B cell (primary cell): ENCODE results near the gene NTN4. TPM values are rescaled to one million over a fixed set of nuclear protein-coding genes. Genes with fewer than 3 reads are reported as not detected.

ENCODE experiments used
- ATAC-seq: fragments of 200-7000 bp; cut with Tn5 transposase; one replicate; pipeline ENCODE4 v1.10.0; 2021; ENCODE audit warnings: low read depth, mild to moderate bottlenecking, moderate number of reproducible peaks, moderate library complexity
- CTCF ChIA-PET: fragments of 350-600 bp; sonication (Branson Sonifier 250); formaldehyde crosslinking; loops from one replicate; lab custom pipeline; 2021; ENCODE audit warnings: antibody characterized with exemption, inconsistent platforms; lab: Charles Lee
- POLR2A ChIA-PET: fragments of 350-600 bp; sonication (Branson Sonifier 250); formaldehyde crosslinking; loops from one replicate; lab custom pipeline; 2021; ENCODE audit warnings: antibody characterized with exemption; lab: Charles Lee
- DNase-seq: peaks from one replicate; pipeline ENCODE4 v3.0.0; 2013
- H2AFZ ChIP-seq: 2 replicates; pipeline ENCODE4 v1.6.1; 2012; ENCODE audit warnings: mild to moderate bottlenecking, low read depth, low read length; ENCODE audit not compliant: insufficient read depth, poor library complexity, severe bottlenecking
- H3K27ac ChIP-seq, 2 donors: 1 replicate in 1 of 2; 2 replicates in 1 of 2; pipeline ENCODE4 v1.5.1; 2012 to 2013; ENCODE audit warnings: low read length in 2 of 2, mild to moderate bottlenecking in 2 of 2, moderate library complexity in 1 of 2
- H3K27me3 ChIP-seq, 4 experiments: fragments of 200-600 bp in 1 of 4; sonication (generic) in 1 of 4; replicated peaks in 1 of 4; 1 replicate in 2 of 4; 2 replicates in 2 of 4; pipeline versions ENCODE4 v1.6.1 to v1.7.0; 2013 to 2016; ENCODE audit warnings: low read length in 3 of 4, mild to moderate bottlenecking in 2 of 4, mixed read lengths in 1 of 4, moderate library complexity in 1 of 4; ENCODE audit not compliant: insufficient read depth in 4 of 4, control insufficient read depth in 3 of 4; ENCODE audit errors: control extremely low read depth in 1 of 4
- H3K36me3 ChIP-seq, 2 experiments: replicated peaks in 1 of 2; 1 replicate in 1 of 2; 2 replicates in 1 of 2; pipeline versions ENCODE4 v1.6.1 to v1.7.1; 2013; ENCODE audit warnings: low read length in 1 of 2; ENCODE audit not compliant: insufficient read depth in 2 of 2, control insufficient read depth in 1 of 2; ENCODE audit errors: control extremely low read depth in 1 of 2, extremely low read depth in 1 of 2
- H3K4me1 ChIP-seq, 2 donors: fragments of 200-600 bp in 1 of 2; sonication (generic) in 1 of 2; 1 replicate in 1 of 2; 2 replicates in 1 of 2; pipeline versions ENCODE4 v1.5.1 to v1.6.1; 2013 to 2017; ENCODE audit warnings: low read length in 2 of 2; ENCODE audit not compliant: control insufficient read depth in 2 of 2, insufficient read depth in 2 of 2
- H3K4me2 ChIP-seq: replicated peaks from 2 replicates; pipeline ENCODE3; 2012; ENCODE audit warnings: mild to moderate bottlenecking, low read depth, low read length; ENCODE audit not compliant: poor library complexity, severe bottlenecking
- H3K4me3 ChIP-seq, 5 experiments: fragments of 200-600 bp in 1 of 5; sonication (generic) in 1 of 5; 1 replicate in 3 of 5; 2 replicates in 2 of 5; pipeline versions ENCODE4 v1.5.1 to v1.7.0; 2011 to 2016; ENCODE audit warnings: low read length in 4 of 5, mild to moderate bottlenecking in 4 of 5, low read depth in 2 of 5, control low read depth in 1 of 5, moderate library complexity in 1 of 5; ENCODE audit not compliant: insufficient read depth in 1 of 5; ENCODE audit errors: control extremely low read depth in 1 of 5, extremely low read depth in 1 of 5
- H3K79me2 ChIP-seq: fragments of 200-600 bp; sonication (generic); one replicate; pipeline ENCODE4 v1.6.0; 2016; ENCODE audit warnings: low read length; ENCODE audit not compliant: control insufficient read depth, insufficient read depth
- H3K9ac ChIP-seq: fragments of 200-600 bp; sonication (generic); 2 replicates; pipeline ENCODE4 v1.6.1; 2017; ENCODE audit warnings: mild to moderate bottlenecking, low read length, moderate library complexity
- H3K9me3 ChIP-seq, 3 donors: one replicate each; pipeline versions ENCODE4 v1.6.1 to v1.7.1; 2013; ENCODE audit warnings: low read length in 2 of 3; ENCODE audit not compliant: control insufficient read depth in 2 of 3, insufficient read depth in 1 of 3; ENCODE audit errors: control extremely low read depth in 1 of 3
- H4K20me1 ChIP-seq: 2 replicates; pipeline ENCODE4 v1.6.0; 2012; ENCODE audit warnings: mild to moderate bottlenecking, low read length; ENCODE audit not compliant: insufficient read depth, control insufficient read depth, poor library complexity, severe bottlenecking
- H3K27ac Mint-ChIP-seq: one replicate; pipeline ENCODE4 v1.8.0; 2021; ENCODE audit warnings: mixed read lengths
- H3K27me3 Mint-ChIP-seq: one replicate; pipeline ENCODE4 v1.8.0; 2021; ENCODE audit warnings: mixed read lengths
- H3K4me1 Mint-ChIP-seq: one replicate; pipeline ENCODE4 v1.8.0; 2021; ENCODE audit warnings: mixed read lengths
- H3K4me3 Mint-ChIP-seq: one replicate; pipeline ENCODE4 v1.8.0; 2021; ENCODE audit warnings: mixed read lengths
- H3K9me3 Mint-ChIP-seq: one replicate; pipeline ENCODE4 v1.8.0; 2022; ENCODE audit warnings: mixed read lengths; ENCODE audit not compliant: insufficient read depth
- CTCF ChIP-seq: fragments of 200-600 bp; IDR thresholded peaks from one replicate; pipeline ENCODE4 v1.8.0; 2022; ENCODE audit warnings: antibody characterized with exemption, mild to moderate bottlenecking
- EZH2 ChIP-seq: IDR thresholded peaks from 2 replicates; pipeline ENCODE4 v1.6.1; 2012; ENCODE audit warnings: borderline replicate concordance, low read depth, mild to moderate bottlenecking, moderate library complexity, low read length; ENCODE audit not compliant: insufficient read depth, poor library complexity, severe bottlenecking
- WGBS: methylation state at CpG from one replicate; pipeline ENCODE4 v1.1.5; 2013; ENCODE audit warnings: missing lambda C conversion rate; ENCODE audit not compliant: insufficient coverage; 5-methylcytosine and 5-hydroxymethylcytosine counted together
- intact Hi-C: fragments of 100-400 bp; cut with micrococcal nuclease; formaldehyde crosslinking; loops from one replicate; pipeline ENCODE4 v1.10.0; 2022
- polyA plus RNA-seq: library from polyadenylated mRNA; depleted of rRNA; stranded (reverse); fragments of >200 nt; gene quantifications from 2 replicates; pipeline ENCODE4 v1.2.3, GENCODE V29; 2012
- total RNA-seq, 2 donors: library from RNA; stranded (reverse); fragments of 120-200 nt in 1 of 2; gene quantifications; 1 replicate in 1 of 2; 2 replicates in 1 of 2; pipeline versions ENCODE4 v1.2.3 to v1.2.4, GENCODE V29; 2013 to 2022

The NTN4 gene
- total and polyA plus RNA-seq, 2 donors (not counting 1 experiment from before 2014, with no cell fraction given) = not detected

- H3K9ac ChIP-seq = no peak overlapping the region
- H3K9me3 Mint-ChIP-seq = no peaks in the 10 kb centered on the region
- ATAC-seq = no peak
Observed at GRCh38 chr12:95830335-95831089, 39.9 kb upstream of the NTN4 start.

More at GRCh38 chr12:95830335-95831089, 39.9 kb upstream of the NTN4 start:
- H3K79me2 ChIP-seq = no peaks in the 10 kb centered on the region
- no peaks in the 10 kb centered on the region for H3K36me3 ChIP-seq
- 86% methylated on average over 1 of the region's 2 CpGs for WGBS
- no peaks in the 10 kb centered on the region for H4K20me1 ChIP-seq
- H3K4me2 ChIP-seq = no peak overlapping the region
- peaks cover 0 to 5% (median 2%) of the 10 kb centered on the region in 4 experiments for H3K27me3 ChIP-seq
- peaks cover 0 to 1% (median 0%) of the 10 kb centered on the region in 3 donors for H3K9me3 ChIP-seq
- H3K27ac ChIP-seq = no peak overlapping the region
- H3K4me1 Mint-ChIP-seq = no peaks in the 10 kb centered on the region
- H3K27me3 Mint-ChIP-seq = peaks cover 38% of the 10 kb centered on the region
- ChIA-PET POLR2A (no interaction called here), CTCF (interaction anchor here (0.6 kb wide), 2 partner anchors 12 to 714 kb away, joined by 3 to 6 read pairs; no protein-coding TSS in a partner anchor)
- intact Hi-C loops = no loop called here
- H3K27ac Mint-ChIP-seq = no peak overlapping the region
- no peak overlapping the region for H2AFZ ChIP-seq
- TF ChIP-seq CTCF = no peak
- no peak for TF ChIP-seq EZH2
- no peak overlapping the region for H3K4me3 Mint-ChIP-seq
- H3K4me3 ChIP-seq = no peak overlapping the region
- H3K4me1 ChIP-seq = no peaks in the 10 kb centered on the region
- no peak for DNase-seq
